ENCODE measurements around the gene EIF3F. TPM values are rescaled to one million over a fixed set of nuclear protein-coding genes. Genes with fewer than 3 reads are reported as not detected.

Gene EIF3F
- polyA plus RNA-seq, 3 donors, result 179 to 286 (median 243) TPM

GRCh38 chr11:8013833-8014232 lies 26.7 kb downstream of the EIF3F start:
- H3K27me3 Mint-ChIP-seq (ENCODE audit: low read depth in 3 of 3), result peaks cover 32 to 40% (median 37%) of the 10 kb centered on the region in 3 donors
- Histone ChIP-seq H3K36me3 (replicated peaks in 1 of 2; ENCODE audit: control insufficient read depth in 1 of 2, insufficient read depth in 2 of 2, low read length in 2 of 2) (no peaks in the 10 kb centered on the region), H3K9ac (ENCODE audit: insufficient read depth, low read length, poor library complexity, severe bottlenecking) (no peak overlapping the region), H3K4me3 (replicated peaks in 1 of 3; ENCODE audit: low read depth in 2 of 3, low read length in 3 of 3) (no peak overlapping the region), H3K4me2 (replicated peaks; ENCODE audit: extremely low read depth, low read length, poor library complexity, severe bottlenecking) (no peak overlapping the region), H3K79me2 (ENCODE audit: insufficient read depth, low read length) (no peaks in the 10 kb centered on the region), H3K27ac (ENCODE audit: low read depth in 1 of 2, low read length in 2 of 2) (no peak overlapping the region), H3K4me1 (ENCODE audit: control insufficient read depth in 1 of 2, insufficient read depth in 2 of 2, low read length in 2 of 2) (peaks cover 0 to 2% of the 10 kb centered on the region in 2 donors), H3K9me3 (replicated peaks in 1 of 2; ENCODE audit: control insufficient read depth in 1 of 2, insufficient read depth in 1 of 2, low read length in 2 of 2) (peaks cover 0 to 15% of the 10 kb centered on the region in 2 donors), H2AFZ (ENCODE audit: insufficient read depth, low read depth, low read length, poor library complexity, severe bottlenecking) (no peak overlapping the region), H3K27me3 (ENCODE audit: control insufficient read depth in 2 of 2, insufficient read depth in 2 of 2, low read length in 2 of 2) (peaks cover 27 to 38% of the 10 kb centered on the region in 2 donors), H4K20me1 (ENCODE audit: insufficient read depth, low read length) (no peaks in the 10 kb centered on the region)
- TF ChIP-seq, protein P1, sequence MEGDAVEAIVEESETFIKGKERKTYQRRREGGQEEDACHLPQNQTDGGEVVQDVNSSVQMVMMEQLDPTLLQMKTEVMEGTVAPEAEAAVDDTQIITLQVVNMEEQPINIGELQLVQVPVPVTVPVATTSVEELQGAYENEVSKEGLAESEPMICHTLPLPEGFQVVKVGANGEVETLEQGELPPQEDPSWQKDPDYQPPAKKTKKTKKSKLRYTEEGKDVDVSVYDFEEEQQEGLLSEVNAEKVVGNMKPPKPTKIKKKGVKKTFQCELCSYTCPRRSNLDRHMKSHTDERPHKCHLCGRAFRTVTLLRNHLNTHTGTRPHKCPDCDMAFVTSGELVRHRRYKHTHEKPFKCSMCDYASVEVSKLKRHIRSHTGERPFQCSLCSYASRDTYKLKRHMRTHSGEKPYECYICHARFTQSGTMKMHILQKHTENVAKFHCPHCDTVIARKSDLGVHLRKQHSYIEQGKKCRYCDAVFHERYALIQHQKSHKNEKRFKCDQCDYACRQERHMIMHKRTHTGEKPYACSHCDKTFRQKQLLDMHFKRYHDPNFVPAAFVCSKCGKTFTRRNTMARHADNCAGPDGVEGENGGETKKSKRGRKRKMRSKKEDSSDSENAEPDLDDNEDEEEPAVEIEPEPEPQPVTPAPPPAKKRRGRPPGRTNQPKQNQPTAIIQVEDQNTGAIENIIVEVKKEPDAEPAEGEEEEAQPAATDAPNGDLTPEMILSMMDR (IDR thresholded peaks at IDR 0.05), result no peak
- no peak for DNase-seq
- H3K9me3 Mint-ChIP-seq, result peaks cover 0 to 5% (median 5%) of the 10 kb centered on the region in 7 donors
- H3K27ac Mint-ChIP-seq, result no peak overlapping the region
- H3K4me3 Mint-ChIP-seq, result peak overlapping the region in 1 of 2 donors; percentile 10
- intact Hi-C loops (cut with micrococcal nuclease), result no loop called here
- WGBS (ENCODE audit: insufficient coverage), result 81% methylated on average over 3 of the region's 5 CpGs
- peaks cover 0 to 5% of the 10 kb centered on the region in 2 donors for H3K36me3 Mint-ChIP-seq
- peaks cover 5% of the 10 kb centered on the region for H3K4me1 Mint-ChIP-seq

- Histone ChIP-seq H3K9ac (ENCODE audit: insufficient read depth, low read length, poor library complexity, severe bottlenecking) (no peak overlapping the region), H3K79me2 (ENCODE audit: insufficient read depth, low read length) (no peaks in the 10 kb centered on the region), H4K20me1 (ENCODE audit: insufficient read depth, low read length) (no peaks in the 10 kb centered on the region), H3K9me3 (replicated peaks in 1 of 2; ENCODE audit: control insufficient read depth in 1 of 2, insufficient read depth in 1 of 2, low read length in 2 of 2) (peaks cover 0 to 21% of the 10 kb centered on the region in 2 donors), H3K36me3 (replicated peaks in 1 of 2; ENCODE audit: control insufficient read depth in 1 of 2, insufficient read depth in 2 of 2, low read length in 2 of 2) (no peaks in the 10 kb centered on the region), H3K27me3 (ENCODE audit: control insufficient read depth in 2 of 2, insufficient read depth in 2 of 2, low read length in 2 of 2) (peaks cover 42 to 53% of the 10 kb centered on the region in 2 donors), H3K4me3 (replicated peaks in 1 of 3; ENCODE audit: low read depth in 2 of 3, low read length in 3 of 3) (no peak overlapping the region), H3K4me1 (ENCODE audit: control insufficient read depth in 1 of 2, insufficient read depth in 2 of 2, low read length in 2 of 2) (peaks cover 0 to 8% of the 10 kb centered on the region in 2 donors), H3K4me2 (replicated peaks; ENCODE audit: extremely low read depth, low read length, poor library complexity, severe bottlenecking) (no peak overlapping the region), H3K27ac (ENCODE audit: low read depth in 1 of 2, low read length in 2 of 2) (no peak overlapping the region), H2AFZ (ENCODE audit: insufficient read depth, low read depth, low read length, poor library complexity, severe bottlenecking) (no peak overlapping the region)
- WGBS (ENCODE audit: insufficient coverage), result 88% methylated on average over 3 of the region's 4 CpGs
- TF ChIP-seq, protein P1 (IDR thresholded peaks at IDR 0.05), result no peak
- intact Hi-C loops (cut with micrococcal nuclease), result no loop called here
- Mint-ChIP-seq H3K36me3 (peaks cover 0 to 5% of the 10 kb centered on the region in 2 donors), H3K4me1 (peaks cover 10% of the 10 kb centered on the region), H3K9me3 (peaks cover 0 to 7% (median 5%) of the 10 kb centered on the region in 7 donors), H3K27me3 (ENCODE audit: low read depth in 3 of 3) (peaks cover 46 to 51% (median 49%) of the 10 kb centered on the region in 3 donors), H3K27ac (no peak overlapping the region), H3K4me3 (no peak overlapping the region)
- no peak for DNase-seq
Observed at GRCh38 chr11:8015753-8016239, 28.7 kb downstream of the EIF3F start.
